Astrocyte of the hippocampus (primary cell): ENCODE results near the gene MSANTD3.
A peak's percentile ranks its signal among the peaks of the same experiment; 100 is the strongest.

Experiments
- DNase-seq: peaks from one replicate; pipeline ENCODE4 v3.0.0; 2011; ENCODE audit warnings: low read depth, low spot score

MSANTD3 gene

DNA sequence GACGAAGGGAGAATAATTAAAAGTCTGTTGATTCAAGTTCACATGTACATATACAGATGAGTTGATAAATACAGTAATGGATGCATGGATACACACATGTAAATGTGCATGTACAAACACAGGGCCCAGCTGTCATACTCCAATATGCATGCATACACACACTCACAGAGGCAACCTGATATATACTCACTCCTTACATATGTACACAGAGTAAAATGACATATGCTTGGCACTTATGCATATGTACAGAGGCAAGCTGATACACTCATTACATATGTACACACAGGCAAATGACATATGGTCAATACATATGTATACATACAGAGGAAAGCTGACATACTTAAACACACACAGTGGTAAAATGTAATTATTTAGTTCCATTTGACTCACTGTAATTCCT is 38.8 kb downstream of the MSANTD3 start:
- DNase-seq: no peak

DNA sequence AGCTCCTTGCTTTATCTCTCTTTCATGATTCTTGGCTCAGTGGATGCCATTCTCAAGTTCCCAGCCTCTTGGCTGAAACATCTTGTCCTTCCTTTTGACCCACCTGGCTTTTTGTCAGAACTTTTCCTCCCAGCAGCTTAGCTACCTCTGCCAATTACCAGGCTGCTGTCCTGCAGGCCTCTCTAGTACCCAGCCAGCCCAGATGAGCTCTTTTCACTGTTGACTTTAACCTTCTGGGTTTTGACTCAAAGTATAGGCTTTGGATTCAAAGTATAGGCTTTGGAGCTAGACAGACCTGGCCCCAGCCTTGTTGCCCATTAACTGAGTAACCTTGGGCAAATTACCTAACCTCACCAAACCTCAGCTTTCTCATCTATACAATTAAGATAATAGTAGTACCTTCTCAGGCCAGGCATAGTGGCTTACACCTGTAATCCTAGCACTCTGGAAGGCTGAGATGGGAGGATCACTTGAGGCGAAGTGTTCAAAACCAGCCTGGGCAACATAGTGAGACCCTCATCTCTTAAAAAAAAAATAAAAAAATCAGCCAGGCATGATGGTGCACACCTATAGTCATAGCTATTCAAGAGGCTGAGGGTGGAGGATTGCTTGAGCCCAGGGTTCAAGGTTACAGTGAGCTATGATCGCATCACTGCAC is 39.4 kb downstream of the MSANTD3 start:
- DNase-seq: no peak

DNA sequence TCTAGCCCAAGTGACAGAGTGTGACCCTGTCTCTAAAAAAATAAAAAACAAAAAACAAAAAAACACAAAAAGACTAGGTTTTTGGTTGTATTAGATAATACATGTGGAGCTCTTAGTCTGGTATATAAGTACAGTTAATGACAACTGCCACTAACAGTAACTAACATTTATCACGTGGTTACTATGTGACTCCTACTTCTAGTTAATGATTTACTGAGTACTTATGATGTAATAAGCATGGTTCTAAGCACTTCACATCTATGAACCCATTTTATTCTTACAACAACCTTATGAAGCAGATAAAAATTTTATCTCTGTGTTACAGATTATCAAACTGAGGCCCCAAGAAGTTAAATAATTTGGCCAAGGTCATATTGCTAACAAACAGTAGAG is 39.9 kb downstream of the MSANTD3 start:
- no peak for DNase-seq

GRCh38 chr9:100468041-100468440 is 41.1 kb downstream of the MSANTD3 start:
- DNase-seq: no peak

DNA sequence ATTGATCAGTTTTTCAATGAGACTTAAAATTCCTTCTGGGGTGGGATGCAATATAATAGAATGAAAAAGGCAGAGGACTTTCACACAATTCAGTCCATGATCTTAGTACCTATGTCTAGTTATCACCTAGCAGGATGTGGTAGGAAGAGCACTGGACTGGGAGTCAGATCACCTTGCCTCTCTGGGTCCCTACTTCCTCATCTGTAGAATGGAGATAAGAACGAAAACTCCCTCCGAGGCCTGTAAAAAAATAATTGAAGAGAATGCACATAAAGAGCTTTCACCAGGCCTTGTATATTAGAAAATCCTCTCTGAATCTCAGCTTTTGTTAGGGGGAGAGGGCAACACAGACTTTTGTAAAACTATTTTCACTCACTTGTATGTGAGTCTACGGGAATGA is 45.3 kb downstream of the MSANTD3 start:
- DNase-seq: no peak

DNA sequence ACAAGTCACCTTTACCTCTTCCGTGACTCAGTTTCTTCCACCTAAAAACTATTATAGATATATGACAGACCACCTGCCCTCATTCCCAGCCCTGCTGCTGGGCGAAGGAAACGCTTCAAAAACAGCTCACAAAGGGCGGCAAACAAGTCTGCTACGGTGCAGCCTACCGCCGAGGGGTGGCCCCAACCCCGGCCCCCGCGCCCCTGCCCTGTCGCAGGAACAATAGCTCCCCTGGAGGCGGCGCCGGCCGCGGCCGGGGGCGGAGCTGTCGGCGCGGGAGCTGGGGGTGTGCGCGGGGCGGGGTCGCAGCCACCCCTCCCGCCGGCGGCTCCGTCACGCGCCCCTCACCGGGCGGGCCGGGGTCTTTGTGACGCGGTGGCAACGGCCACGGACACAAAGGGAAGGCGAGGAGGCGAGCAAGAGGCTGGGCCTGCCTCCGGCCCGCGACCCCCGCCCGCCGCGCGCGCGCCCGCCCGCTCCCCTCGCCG is 45.9 kb downstream of the MSANTD3 start, which contains the start of gene TMEFF1:
Gene TMEFF1 (plus strand): TSS at position 362 of the 488 bp plus-strand sequence. CDS start 396 bp downstream, outside the sequence.
- DNase-seq: peak; percentile 80

GRCh38 chr9:100473276-100474081 is 46.5 kb downstream of the MSANTD3 start:
- peak; percentile 78 for DNase-seq

DNA sequence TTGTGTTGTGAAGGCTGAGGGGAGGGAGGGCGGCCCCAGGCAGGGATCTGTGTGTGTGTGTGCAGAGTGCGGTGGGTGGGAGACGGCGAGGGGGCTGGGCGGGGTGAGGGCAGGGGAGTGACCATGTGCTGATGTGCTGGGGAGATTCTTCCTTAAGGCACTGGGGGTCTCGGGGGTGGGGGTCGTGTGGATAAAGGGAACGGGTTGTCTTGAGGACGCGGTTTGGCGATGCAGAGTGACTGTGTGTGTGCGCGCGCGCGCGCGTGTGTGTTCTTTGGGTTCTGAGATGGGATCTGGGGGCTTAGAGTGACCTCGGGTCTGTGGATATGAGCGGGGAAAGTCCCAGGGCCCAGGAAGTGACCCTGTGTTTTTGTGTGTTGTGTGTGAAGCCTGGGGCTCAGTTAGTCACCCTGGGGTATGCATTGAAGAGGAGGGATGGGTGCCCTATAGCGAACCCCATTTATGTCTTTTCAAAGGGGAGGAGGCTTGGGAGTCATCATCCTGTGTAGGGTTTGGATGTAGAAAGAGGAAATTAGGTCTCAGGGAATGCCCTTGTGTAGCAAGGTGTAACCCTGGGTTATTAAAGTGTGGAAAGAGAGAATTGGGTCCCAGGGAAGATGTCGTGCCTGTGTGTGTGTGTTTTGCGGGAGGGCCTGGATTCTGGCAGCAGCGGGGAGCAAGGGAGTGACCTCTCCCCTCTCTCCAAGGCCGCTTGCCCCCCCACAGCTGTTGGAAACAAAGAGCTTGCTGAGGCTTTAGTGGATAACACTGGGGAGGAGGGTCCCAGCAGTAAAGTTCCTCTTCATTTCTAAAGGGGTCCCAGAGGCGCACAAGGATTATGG is 47.4 kb downstream of the MSANTD3 start:
- no peak for DNase-seq

DNA sequence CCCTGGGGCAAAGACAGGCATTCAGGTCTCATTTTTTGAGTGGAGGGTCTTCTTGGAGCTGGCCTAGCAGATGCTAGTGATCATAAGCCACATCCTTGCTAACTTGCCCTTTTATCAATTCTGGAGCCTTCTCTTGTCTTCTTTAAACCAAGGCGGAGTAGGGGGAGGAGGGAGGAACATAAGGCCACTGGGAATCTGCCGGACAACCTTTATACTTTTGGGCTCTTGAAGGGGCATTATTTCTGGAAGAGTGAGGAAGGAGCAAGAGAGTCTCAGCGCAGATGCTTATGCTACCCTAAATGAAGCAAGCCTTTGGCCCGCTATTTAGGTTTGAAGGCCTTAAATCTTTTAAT is 48.0 kb downstream of the MSANTD3 start:
- DNase-seq: no peak

DNA sequence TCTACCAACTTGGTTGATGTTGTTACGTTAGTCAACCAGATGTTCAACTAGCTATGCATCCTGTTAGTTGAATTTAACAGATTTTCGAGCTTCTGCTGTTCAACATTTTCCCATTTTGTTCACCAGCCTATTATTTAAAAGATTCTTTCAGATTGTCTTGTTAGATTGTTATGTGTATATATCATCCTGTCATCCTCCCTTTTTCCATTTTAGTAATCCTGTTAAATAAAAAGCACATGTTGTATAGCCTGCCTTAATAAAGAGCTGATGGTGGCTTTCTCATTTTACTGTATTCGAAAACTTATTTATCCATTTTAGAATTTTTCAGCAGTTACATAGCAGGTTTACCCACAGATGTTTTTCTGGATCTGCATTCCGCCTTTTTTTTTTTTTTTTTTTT is 50.3 kb downstream of the MSANTD3 start:
- DNase-seq: no peak

DNA sequence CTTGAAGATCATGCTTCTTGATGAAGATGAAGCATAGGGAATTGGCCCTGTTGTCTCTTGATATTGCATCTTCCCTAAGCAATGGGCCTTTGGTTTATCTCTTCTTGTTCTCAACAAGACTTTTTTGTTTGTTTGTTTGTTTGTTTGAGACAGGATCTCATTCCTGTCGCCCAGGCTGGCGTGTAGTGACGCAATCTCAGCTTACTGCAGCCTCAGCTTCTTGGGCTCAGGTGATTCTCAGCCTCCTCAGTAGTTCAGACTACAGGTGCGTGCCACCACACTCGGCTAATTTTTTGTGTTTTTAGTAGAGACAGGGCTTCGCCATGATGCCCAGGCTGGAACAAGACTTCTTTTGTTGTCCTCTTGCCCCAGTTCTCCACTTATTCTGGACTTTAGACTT is 51.2 kb downstream of the MSANTD3 start:
- DNase-seq: no peak

DNA sequence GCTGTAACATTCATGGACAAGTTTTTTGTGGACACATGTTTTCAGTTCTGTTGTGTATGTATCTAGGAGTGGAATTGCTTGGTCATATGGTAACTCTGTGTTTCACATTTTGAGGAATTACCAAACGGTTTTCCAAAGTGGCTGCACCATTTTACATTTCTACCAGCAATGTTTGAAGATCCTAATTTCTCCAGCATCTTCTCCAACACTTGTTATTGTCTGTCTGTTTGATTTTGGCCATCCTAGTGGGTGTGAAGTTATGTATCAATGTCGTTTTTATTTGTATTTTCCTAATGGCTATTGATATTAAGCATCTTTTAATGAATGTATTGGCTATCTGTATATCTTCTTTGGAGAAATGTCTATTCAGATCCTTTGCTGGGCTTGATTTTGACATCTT is 52.9 kb downstream of the MSANTD3 start:
- DNase-seq: no peak

DNA sequence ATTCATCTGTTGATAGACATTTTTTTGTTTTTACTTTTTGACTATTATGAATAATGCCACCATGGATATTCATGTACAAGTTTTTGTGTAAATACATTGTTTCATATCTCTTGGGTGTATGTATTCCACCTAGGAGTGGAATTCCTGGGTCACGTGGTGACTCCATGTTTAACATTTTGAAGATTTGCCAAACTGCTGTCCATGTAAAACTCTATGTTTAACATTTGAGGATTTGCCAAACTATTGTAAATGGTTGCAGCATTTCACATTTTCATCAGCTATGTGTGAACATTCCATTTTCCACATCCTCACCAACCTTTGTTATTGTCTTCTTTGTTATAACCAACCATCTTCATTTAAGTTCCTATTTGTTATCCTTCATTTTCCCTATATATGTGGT is 58.3 kb downstream of the MSANTD3 start:
- no peak for DNase-seq

DNA sequence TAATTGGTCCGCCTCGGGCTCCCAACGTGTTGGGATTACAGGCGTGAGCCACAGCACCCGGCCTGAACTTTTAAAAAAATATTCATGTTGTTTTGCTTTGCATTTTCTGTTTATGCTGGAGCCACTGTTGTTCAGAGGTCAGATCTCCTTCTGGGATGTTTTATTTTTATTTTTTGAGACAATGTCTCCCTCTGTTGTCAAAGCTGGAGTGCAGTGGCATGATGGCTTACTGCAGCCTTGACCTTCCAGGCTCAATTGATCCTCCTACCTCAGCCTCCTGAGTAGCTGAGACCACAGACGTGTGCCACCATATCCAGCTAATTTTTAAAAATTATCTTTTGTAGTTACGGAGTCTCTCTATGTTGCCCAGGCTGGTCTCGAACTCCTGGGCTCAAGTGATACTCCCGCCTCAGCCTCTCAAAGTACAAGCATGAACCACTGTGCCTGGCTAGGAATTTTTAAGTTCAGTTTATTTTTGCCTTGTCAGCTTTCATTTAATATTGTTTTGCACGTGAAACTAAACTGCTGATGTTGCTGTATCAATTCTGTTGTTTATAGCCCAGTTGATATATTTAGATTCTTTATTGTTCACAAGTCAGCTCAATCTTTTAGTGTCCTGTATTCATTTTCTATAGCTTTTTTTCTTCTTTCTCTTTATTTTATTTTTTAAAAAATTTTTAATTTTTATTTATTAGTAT is 59.7 kb downstream of the MSANTD3 start:
- no peak for DNase-seq

GRCh38 chr9:100488177-100488576 is 61.2 kb downstream of the MSANTD3 start:
- DNase-seq: no peak

- DNase-seq: peak; percentile 23
Observed at GRCh38 chr9:100489836-100490235, 62.9 kb downstream of the MSANTD3 start.

GRCh38 chr9:100492952-100493351 is 66.0 kb downstream of the MSANTD3 start:
- DNase-seq: peak; percentile 41

DNA sequence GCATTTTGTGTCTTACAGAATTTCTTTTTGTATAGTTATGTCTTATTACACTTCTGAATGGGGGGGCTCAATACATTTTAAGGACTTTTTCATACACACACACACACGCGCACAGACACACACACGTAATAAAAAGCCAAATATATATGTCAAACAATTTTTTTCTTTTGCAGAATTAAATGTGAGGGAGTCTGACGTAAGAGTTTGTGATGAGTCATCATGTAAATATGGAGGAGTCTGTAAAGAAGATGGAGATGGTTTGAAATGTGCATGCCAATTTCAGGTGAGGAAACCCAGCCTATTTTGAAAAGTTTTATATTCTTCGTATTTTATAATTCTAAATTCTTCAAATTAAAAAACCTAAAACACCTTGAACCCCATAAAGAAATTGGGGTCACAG is 71.6 kb downstream of the MSANTD3 start:
- peak; percentile 13 for DNase-seq

DNA sequence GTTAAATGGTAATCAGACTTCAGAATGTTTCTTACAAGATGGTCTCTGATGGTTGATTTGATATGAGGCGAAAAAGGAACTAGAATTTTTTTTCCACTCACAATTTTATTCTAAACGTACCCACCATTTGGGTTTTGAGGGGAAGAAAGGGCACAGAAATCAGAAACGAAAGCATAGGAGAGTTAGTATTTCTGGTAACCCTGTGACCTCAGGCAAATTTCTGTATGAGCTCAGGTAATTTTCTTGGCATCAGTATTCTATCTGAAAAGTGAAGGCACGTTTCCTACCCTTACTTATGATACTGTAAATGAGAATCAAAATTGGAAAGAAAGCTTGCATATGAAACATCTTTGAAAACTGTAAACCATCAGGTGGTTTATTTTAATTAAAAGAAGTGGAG is 72.5 kb downstream of the MSANTD3 start:
- DNase-seq: no peak

- DNase-seq: no peak
Observed at GRCh38 chr9:100499866-100500265, 72.9 kb downstream of the MSANTD3 start.
